ENCODE results near the gene FHOD3. TPM values are rescaled to one million over a fixed set of nuclear protein-coding genes. Genes with fewer than 3 reads are reported as not detected.
A peak's percentile ranks its signal among the peaks of the same experiment; 100 is the strongest.

Gene FHOD3
- total and polyA plus RNA-seq, 2 of the 8 experiments (the other 6 are each of a cell fraction or from before 2014, with no cell fraction given): 9.7 to 10.5 TPM

DNA sequence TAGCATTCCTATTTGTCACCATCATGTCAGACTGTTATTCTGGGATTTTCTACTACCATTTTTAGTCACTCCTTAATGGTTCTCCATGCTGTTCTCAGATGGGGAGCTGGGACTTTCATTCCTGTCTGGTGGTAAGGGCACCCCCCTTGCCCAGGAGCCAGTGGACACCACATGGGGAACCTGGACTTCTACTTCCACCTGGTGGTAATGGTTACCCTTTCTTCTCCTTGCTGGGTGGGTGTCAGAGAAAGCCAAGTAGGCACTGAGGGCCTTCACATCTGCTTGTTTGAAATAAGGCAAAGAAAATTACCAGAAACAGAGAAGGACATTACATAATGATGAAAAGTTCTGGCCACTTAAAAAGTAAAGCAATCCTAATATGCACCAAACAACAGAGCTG lies 239.8 kb downstream of the FHOD3 start:
- no peak overlapping the region for H2AK5ac ChIP-seq (ENCODE audit: low read depth, low read length)
- no peak overlapping the region for H2BK5ac ChIP-seq (ENCODE audit: low read depth, low read length)
- FAIRE-seq (no peak), DNase-seq (ENCODE audit: low read depth in 1 of 2, low spot score in 2 of 2) (peak in 1 of 2 experiments; percentile 35)
- H3K79me2 ChIP-seq (ENCODE audit: control insufficient read depth in 1 of 2, insufficient read depth in 2 of 2, low read length in 2 of 2): no peaks in the 10 kb centered on the region
- H3K23ac ChIP-seq (ENCODE audit: insufficient read length): no peak overlapping the region
- no peak overlapping the region for H2BK12ac ChIP-seq (ENCODE audit: low read depth, low read length)
- no peaks in the 10 kb centered on the region for H3K27me3 ChIP-seq (replicated peaks in 1 of 4; ENCODE audit: control insufficient read depth in 3 of 4, extremely low read depth in 1 of 4, insufficient read depth in 3 of 4, low read length in 3 of 4)
- no peak overlapping the region for H2AFZ ChIP-seq (ENCODE audit: low read length)
- H4K5ac ChIP-seq (ENCODE audit: insufficient read length, low read depth, low read length): no peak overlapping the region
- H3K4me3 ChIP-seq (ENCODE audit: extremely low read depth in 1 of 4, insufficient read depth in 2 of 4, low read depth in 3 of 4, low read length in 4 of 4): no peak overlapping the region
- H2BK20ac ChIP-seq (ENCODE audit: low read length): no peak overlapping the region
- H3K9ac ChIP-seq (replicated peaks in 1 of 4; ENCODE audit: extremely low read depth in 1 of 4, low read depth in 3 of 4, low read length in 3 of 4): no peak overlapping the region
- no peak overlapping the region for H3K27ac ChIP-seq (ENCODE audit: low read depth, low read length)
- no peak overlapping the region for H4K8ac ChIP-seq (ENCODE audit: extremely low read depth, insufficient read depth, low read length)
- ChIA-PET POLR2A (ENCODE audit: partially characterized antibody) (no interaction called here), CTCF (ENCODE audit: partially characterized antibody) (interaction anchor here (0.9 to 2.7 kb wide), 7 partner anchors 10 to 125 kb away, joined by 3 to 10 read pairs (median 4); no protein-coding TSS in a partner anchor)
- no peaks in the 10 kb centered on the region for H3K36me3 ChIP-seq (ENCODE audit: control insufficient read depth in 2 of 4, insufficient read depth in 4 of 4, low read length in 3 of 4)
- no peaks in the 10 kb centered on the region for H4K20me1 ChIP-seq (replicated peaks in 1 of 2; ENCODE audit: control insufficient read depth in 1 of 2, insufficient read depth in 2 of 2, low read length in 2 of 2)
- no peak overlapping the region for H3K4ac ChIP-seq (replicated peaks; ENCODE audit: insufficient read length, low read depth, low read length)
- TF ChIP-seq RAD21 (IDR thresholded peaks at IDR 0.05 in 1 of 2, conservative IDR thresholded peaks at IDR 0.05 in 1 of 2; ENCODE audit: low read depth in 2 of 2, low read length in 2 of 2) (peak; percentile 44 to 59; a peak in 3 of 4 replicates), SP1 (IDR thresholded peaks at IDR 0.05; ENCODE audit: low read depth, low read length) (no peak)
- TF ChIP-seq, protein P1, sequence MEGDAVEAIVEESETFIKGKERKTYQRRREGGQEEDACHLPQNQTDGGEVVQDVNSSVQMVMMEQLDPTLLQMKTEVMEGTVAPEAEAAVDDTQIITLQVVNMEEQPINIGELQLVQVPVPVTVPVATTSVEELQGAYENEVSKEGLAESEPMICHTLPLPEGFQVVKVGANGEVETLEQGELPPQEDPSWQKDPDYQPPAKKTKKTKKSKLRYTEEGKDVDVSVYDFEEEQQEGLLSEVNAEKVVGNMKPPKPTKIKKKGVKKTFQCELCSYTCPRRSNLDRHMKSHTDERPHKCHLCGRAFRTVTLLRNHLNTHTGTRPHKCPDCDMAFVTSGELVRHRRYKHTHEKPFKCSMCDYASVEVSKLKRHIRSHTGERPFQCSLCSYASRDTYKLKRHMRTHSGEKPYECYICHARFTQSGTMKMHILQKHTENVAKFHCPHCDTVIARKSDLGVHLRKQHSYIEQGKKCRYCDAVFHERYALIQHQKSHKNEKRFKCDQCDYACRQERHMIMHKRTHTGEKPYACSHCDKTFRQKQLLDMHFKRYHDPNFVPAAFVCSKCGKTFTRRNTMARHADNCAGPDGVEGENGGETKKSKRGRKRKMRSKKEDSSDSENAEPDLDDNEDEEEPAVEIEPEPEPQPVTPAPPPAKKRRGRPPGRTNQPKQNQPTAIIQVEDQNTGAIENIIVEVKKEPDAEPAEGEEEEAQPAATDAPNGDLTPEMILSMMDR (IDR thresholded peaks at IDR 0.05; ENCODE audit: control extremely low read depth in 1 of 3, insufficient read depth in 1 of 3, low read depth in 1 of 3, low read length in 3 of 3): peak in 1 of 3 experiments; percentile 25; a peak in 2 of 4 replicates
- H3K18ac ChIP-seq (ENCODE audit: extremely low read depth, low read length): no peak overlapping the region
- H3K79me1 ChIP-seq (ENCODE audit: low read depth, low read length): no peaks in the 10 kb centered on the region
- no peak overlapping the region for H3K4me2 ChIP-seq (ENCODE audit: insufficient read depth in 1 of 2, low read depth in 2 of 2, low read length in 2 of 2)
- no peak overlapping the region for H2BK120ac ChIP-seq (replicated peaks; ENCODE audit: low read depth, low read length)
- H4K91ac ChIP-seq (replicated peaks; ENCODE audit: insufficient read length, low read length): no peak overlapping the region
- H2BK15ac ChIP-seq (ENCODE audit: low read length): no peak overlapping the region
- H3K9me3 ChIP-seq (ENCODE audit: insufficient read depth in 2 of 2, low read depth in 1 of 2, low read length in 1 of 2): no peaks in the 10 kb centered on the region
- H3K56ac ChIP-seq (replicated peaks; ENCODE audit: insufficient read length, low read depth, low read length): no peak overlapping the region
- peaks cover 0 to 8% (median 3%) of the 10 kb centered on the region in 4 experiments; a peak in 3 of 7 replicates for H3K4me1 ChIP-seq (replicated peaks in 1 of 4; ENCODE audit: control insufficient read depth in 3 of 4, insufficient read depth in 4 of 4, low read length in 3 of 4)
- peaks cover 2% of the 10 kb centered on the region; the same call in 1 of the 2 replicates for H3K23me2 ChIP-seq (ENCODE audit: low read depth, low read length)
- no peak overlapping the region for H3K14ac ChIP-seq (ENCODE audit: insufficient read length)
